NCI-H2171 treated with DMSO at 0.1 percent for 48 hours (cell line): Measurements from ENCODE around the gene PHF12.

Source experiments
- DNase-seq: peaks from one replicate; lab custom pipeline; 2025; lab: John Stamatoyannopoulos, UW

Gene PHF12

DNA sequence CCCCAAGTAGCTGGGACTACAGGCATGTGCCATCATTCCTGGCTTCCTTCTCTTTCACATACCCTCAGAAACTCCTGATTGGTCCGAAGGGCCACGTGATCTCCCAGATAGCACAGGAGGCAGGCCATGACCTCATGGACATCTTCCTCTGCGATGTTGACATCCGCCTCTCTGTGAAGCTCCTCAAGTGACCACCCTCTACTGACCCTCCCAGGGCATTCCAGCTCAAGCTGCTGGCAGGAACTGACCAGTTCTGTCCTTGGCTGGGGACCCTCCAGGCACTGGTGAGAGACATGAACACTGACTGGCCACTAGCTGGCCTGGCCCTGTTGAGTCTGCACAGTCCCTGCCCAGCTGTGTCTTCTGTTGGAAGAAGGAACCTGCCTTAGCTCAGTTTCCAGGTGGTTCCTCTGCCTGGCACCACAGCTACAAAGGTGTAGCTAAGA, 90.9 kb downstream of the PHF12 start:
- DNase-seq, result no peak

DNA sequence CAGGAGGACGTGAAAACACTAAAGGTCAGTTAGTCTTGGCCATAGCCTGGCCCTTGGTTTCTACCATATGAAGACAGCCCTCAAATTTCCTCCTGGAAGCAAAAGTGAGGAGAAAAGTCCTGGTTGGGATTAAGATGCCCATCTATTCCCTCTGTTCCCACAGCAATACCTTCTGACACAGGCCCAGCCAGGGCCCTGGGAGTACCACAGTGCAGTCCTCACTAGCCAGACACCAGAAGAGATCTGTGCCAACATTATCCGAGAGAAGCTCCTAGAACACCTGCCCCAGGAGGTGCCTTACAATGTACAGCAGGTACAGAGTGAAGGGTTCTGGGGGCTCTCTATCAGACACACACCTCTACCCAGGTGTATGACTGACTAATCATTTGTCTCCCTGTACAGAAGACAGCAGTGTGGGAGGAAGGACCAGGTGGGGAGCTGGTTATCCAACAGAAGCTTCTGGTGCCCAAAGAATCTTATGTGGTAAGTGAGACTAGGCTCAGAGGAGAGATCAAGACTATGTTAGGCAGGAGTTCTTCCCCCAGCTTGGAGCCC, 92.4 kb downstream of the PHF12 start:
- no peak for DNase-seq

DNA sequence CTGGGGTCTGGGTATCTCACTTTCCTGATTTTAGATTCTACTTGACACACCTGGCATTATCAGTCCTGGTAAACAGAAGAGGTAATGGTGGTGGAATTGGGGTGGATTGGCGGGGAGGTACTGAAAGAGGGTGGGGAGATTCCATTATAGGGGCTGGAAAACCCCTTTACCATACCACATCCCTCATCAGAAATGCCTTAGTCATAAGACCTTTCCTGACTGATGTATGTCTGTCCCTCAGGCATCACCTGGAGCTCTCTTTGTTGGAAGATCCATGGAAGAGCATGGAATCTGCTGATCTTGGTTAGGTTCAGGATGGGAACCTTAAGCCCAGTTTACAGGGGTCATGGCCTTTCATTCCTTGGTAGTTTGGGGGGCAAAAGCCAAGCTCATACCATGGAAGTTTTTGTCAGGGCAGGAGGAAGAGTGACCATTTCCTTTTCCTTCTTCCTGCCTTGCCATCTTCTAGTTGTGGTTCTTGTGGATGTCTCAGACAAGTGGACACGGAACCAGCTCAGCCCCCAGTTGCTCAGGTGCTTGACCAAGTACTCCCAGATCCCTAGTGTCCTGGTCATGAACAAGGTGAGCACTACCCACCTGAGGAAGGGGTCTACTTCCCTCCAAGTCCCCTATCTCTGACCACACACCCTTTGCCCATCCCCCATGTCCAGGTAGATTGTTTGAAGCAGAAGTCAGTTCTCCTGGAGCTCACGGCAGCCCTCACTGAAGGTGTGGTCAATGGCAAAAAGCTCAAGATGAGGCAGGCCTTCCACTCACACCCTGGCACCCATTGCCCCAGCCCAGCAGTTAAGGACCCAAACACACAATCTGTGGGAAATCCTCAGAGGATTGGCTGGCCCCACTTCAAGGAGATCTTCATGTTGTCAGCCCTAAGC, 93.2 kb downstream of the PHF12 start:
- DNase-seq, result no peak

DNA sequence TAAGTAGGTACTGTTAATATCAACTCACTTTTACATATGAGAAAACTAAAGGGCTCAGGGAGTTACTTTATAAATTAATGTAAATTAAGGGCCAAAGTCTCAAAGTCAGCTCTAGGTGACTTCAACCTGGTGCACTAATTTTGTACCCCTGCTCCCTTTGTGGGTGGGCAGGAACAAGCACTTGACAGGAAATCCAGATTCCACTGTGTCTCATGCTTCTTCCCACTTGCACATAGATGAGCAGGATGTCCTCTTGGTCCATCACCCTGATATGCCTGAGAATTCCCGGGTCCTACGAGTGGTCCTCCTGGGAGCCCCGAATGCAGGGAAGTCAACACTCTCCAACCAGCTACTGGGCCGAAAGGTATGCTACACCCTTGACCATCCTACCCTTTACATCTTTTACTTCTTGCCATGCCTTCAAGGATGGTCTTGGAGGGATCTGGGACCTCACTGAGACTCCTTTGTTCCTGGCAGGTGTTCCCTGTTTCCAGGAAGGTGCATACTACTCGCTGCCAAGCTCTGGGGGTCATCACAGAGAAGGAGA, 95.2 kb downstream of the PHF12 start:
- DNase-seq, result no peak

DNA sequence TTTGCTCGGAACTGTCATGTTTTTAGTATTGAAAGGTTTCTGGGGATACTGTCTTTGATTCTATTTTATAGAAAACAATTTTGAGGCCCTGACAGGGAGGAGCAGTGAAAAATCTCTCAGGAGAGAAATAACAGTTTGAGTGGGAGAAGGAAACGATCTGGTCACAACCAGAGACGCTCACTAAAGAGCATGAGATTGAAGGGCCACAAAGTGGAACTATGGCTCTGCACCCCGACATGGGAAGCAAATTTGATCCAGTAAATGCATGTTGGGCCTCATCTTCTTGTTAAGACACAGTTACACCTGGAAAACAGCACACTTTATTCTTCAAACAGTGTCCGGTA, 96.0 kb downstream of the PHF12 start:
- DNase-seq, result no peak
